H1 (cell line): ENCODE results near the gene ILF2. TPM values are rescaled to one million over a fixed set of nuclear protein-coding genes. Genes with fewer than 3 reads are reported as not detected.

ENCODE experiments used
- CHD7 ChIP-seq: fragments of 300-600 bp; sonication (generic); IDR thresholded peaks from 2 replicates; pipeline ENCODE4 v1.7.1; 2012; ENCODE audit warnings: low read length, moderate library complexity, mild to moderate bottlenecking, inconsistent platforms; ENCODE audit not compliant: insufficient replicate concordance
- MAX ChIP-seq: IDR thresholded peaks from 2 replicates; pipeline ENCODE4 v1.6.1; 2012; ENCODE audit warnings: inconsistent platforms
- polyA plus RNA-seq, 7 experiments: library from polyadenylated mRNA; depleted of rRNA in 3 of 7; stranded (reverse) in 5 of 7; unstranded in 2 of 7; fragments of >200 nt in 5 of 7; fragments of 200-250 nt in 2 of 7; gene quantifications; 1 replicate in 5 of 7; 2 replicates in 1 of 7; 4 replicates in 1 of 7; pipeline versions ENCODE4 v1.2.1 to v1.2.3, GENCODE V29; 2011 to 2013; ENCODE audit warnings: missing spikeins in 2 of 7, mixed read lengths in 2 of 7
- total RNA-seq: library from RNA; stranded (reverse); fragmentation: NEBNext Ultra II Directional; extraction: Animal tissue kit (Norgen Biotek cat#: 25700); gene quantifications from 2 replicates; pipeline ENCODE4 v1.2.1, GENCODE V29; 2021

The ILF2 gene
- total and polyA plus RNA-seq, 2 of the 8 experiments (the other 6 are each of a cell fraction or from before 2014, with no cell fraction given): 389 to 474 TPM

GRCh38 chr1:153626904-153627714 is 43.7 kb downstream of the ILF2 start, which contains the start of gene S100A13 (continued):
- TF ChIP-seq CHD7: no peak
- TF ChIP-seq MAX: peak; percentile 13; the same call in 1 of the 2 replicates
